NCI-H2029 treated with DMSO at 0.1 percent for 48 hours (cell line): ENCODE measurements around the gene EDN2.

Source experiments
- DNase-seq: peaks from one replicate; lab custom pipeline; 2025; lab: John Stamatoyannopoulos, UW

The EDN2 gene

DNA sequence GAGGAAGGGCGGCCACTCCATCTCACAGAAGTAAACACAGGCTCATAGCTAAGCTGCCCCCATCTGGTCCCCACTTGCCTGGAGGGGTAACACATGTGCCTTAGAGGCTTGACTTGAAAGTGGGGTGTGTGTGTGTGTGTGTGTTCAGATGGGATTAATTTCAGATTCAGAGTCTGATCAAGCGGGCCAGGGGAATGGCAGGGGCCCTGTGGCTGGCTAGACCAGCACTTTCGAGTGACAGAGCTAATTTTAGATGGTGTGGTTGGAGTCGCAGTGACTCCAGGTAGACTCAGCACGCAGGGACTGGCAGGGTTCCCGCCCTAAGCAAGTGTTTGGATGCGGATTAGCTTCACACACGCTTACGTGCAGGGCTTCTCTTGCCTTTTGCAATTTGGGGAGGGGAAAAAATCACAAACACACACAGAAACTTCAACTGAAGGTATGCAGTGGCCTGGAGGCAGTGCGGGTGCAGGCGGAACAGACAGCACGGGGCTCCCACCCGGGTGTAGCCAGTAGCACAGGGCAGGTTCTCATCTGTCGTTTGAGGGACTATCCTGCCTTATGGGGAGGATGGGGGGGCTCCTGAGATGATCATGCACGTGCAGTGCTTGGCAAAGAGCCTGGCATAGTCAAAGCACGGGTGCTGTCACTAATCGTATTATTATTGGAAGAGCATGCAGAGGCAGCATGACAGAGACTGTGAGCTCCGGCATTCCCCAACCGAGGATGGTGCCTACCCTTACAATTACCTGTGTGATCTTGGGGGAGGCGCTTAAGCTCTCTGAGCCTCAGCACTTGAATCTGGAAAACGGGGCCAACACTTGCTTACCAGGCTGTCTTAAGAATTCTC lies 1.3 kb downstream of the EDN2 start:
- DNase-seq = no peak

DNA sequence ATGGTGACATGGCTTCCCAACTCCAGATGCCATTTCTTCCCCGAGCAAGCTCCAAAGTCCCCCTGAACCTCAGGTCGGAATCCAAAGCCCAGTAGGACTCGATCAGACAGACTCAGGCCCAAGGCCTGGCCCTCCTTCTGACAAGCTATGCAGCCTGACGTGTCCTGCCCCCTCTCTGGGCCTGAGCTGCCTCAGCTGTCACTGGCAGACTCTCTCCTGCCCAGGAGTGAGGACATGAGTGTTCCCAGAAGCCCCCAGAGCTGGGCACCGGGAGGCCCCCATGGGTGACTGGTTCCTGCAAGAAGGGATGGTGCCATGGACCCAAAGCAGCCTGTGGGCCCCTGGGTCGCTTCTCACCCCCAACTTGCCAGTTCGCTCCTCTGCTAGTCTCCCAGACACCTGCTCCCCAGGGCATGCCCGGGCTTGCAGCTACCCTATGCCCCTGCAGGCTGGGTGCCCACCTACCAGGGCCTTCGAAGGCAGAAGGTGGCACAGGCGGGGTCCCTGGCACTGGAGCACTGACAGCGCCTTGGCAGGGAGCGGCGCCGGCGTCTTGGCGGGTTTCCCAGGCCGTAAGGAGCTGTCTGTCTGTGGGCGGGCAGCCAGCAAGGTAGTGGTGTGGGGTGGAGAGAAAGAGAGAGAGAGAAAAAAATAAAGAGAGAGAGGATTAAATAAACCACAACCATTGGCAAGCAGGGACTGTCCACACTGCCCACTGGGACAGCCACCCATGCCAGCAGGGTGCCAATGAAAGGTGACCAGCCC lies 2.3 kb downstream of the EDN2 start:
- peak; percentile 100 for DNase-seq

DNA sequence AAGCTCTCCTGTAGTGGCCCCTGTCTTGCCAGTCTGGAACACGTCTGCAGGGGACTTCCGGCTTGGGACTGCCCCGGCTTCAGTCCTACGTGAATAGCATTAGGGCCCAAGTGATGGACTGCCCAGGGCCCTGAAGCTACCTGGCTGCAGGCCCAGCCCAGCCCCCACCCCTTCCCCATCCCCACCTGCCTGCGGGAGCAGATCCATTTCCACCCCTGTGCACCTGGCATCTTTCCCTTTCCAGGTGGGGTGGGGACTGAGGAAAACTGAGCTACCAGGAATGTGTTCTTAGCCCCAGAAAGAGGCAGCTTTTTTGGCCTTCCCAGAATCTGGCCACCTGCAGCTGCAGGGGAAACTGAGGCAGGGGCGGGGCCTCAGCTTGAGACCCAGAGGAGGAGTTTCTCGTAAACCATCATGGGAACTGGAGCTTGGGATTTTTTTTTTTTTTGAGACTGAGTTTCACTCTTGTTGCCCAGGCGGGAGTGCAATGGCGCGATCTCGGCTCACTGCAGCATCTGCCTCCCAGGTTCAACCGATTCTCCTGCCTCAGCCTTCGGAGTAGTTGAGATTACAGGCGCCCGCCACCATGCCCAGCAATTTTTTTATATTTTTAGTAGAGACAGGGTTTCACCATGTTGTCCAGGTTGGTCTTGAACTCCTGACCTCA lies 3.2 kb downstream of the EDN2 start:
- DNase-seq = peak; percentile 97

DNA sequence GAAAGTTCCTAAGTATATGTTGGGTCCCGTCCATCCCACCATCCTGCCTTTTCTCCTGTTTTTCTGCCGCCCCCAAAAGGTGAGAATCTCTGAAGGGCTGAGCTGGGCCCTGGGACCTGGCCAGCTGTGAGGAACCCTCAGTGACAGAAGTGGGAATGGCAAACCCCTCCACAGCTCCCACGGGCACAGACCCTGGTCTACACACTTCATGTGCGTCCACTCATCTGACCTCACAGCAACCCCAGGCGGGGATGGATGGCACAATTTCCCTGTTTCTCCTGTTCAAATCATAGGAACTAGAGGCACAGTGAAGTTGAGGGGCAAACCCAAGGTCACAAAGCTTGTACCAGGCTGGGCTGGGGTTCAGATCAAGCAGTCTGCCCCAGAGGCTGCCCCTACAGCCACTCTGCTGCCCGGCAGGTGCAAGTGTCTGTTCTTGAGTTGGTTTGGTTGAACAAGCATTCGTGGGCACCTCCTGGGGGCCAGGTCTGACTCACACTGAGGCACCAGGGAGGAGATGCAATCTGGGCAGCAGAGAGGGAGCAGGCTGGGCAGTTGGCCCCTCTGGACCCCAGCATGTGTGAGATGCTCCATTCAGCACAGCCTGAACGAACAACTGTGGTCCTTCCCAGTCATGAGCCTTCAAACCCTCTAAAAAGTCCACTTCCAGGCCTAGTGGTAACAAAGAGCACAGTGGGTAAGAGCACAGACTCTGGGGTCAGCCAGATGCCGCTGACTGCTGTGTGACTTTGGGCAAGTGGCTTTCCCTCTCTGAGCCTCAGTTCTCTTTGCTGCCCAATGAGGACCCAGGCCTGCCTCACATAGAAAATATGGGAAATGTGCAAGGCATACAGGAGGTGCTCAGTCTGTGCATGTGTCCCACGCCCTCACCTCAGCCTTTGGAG lies 4.0 kb downstream of the EDN2 start:
- DNase-seq = no peak

DNA sequence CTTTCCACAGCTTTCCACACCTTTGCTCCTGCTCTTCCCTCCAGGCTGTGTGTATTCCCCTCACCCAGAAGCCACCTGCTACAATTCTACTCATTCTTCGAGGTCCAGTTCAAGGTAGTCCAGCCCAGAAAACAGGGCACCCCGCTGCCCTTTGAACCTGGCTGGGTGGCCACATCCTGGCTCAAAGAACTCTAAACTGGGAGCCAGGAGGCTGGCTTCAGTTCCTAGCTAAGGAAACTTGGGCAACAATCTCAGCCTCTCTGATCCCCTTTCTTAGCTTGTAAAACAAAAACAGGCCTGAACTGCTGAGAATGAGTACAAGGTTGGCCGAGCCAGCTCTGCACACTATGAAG lies 4.7 kb downstream of the EDN2 start:
- DNase-seq = no peak

DNA sequence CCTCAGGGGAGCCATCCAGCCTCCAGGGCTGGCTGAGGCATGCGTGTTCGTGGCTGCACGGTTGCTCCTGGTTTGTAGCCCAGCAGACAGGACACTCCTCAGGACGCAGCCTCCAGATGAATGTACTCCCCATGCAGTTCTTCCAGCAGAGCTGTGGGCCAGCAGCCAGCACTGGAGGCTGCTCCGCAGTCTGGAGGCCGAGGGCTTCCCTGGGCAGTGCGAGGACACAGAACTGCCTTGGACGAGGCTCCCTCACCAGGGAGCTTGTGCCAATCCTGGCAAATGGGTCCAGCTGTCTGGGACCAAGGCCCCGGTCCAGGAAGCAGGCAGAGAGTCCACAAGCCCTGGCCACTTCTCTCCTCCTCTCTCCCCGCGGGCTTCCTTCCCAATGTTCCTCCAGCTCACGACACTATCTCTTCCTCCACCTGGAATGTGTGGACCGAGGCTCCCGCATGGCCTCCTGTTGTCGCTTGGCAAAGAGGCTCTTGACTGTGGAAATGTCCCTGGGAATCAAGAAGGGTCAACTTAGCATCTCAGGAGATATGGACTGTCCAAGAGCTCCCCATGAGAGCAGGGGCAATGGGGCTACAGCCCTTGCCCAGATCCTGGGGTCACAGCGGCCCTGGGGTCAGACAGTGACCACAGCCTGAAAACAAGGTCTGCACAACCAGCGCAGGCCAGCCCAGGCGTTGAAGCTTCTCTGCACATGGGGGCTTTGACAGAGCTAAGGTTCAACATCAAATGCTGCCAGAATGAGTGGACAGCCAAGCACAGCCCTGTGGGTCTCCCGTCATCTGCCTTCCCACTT lies 5.3 kb downstream of the EDN2 start:
- DNase-seq = no peak

DNA sequence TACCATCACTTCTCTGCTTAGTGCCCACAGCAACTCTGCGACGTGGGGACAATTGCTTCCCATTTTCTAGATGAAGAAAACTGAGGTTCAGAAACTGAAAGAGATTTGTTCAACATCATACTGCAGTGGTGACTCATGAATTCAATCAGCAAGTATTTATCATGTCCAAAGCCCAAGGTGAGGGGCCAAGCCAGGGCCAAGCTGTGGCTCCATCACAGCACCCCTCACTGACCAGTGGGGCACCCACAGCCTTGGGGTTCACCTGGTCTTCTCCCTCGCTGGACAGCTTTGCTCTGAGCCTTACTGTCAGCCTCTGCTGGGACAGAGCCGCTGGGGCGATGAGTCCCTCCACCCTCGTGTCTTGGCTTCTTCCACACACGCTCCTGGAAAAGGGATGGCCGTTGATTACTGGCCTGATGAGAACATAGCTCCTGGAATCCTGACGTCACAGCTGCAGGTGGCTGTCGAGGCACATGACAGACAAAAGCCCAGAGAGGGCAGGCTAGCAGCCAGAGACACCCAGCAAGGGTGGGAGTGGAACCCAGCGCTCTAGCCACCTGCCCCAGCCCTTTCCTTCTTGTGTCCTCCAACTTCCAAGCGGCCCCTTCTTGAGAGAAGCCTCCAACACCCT lies 6.2 kb downstream of the EDN2 start:
- no peak for DNase-seq

DNA sequence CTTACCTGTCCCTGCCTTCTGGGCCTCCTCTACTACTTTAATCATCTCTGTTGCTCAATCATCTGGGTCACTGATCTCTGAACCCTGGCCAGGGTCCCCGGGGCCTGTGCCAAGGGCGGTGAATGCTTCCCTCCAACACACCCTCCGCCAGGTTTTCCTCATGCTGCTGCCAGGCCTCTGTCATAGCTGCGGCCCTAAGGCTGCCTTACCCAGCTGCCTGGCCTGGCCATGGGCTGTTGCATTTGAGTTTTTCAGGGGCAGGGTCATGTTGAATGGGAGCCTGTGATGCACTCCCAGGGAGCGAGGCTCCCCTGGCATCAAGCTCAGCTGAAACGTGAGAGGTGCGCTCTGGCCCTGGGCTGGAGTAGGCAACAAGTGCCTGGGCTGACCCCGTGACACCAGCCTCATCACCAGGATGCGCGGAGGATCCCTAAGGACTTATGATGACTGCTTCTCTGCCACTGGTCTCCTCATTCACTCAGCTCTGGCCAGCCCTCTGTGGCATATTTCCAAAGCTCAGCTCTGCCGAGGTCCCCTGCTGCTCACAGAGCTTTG lies 7.6 kb downstream of the EDN2 start:
- DNase-seq = peak; percentile 99

DNA sequence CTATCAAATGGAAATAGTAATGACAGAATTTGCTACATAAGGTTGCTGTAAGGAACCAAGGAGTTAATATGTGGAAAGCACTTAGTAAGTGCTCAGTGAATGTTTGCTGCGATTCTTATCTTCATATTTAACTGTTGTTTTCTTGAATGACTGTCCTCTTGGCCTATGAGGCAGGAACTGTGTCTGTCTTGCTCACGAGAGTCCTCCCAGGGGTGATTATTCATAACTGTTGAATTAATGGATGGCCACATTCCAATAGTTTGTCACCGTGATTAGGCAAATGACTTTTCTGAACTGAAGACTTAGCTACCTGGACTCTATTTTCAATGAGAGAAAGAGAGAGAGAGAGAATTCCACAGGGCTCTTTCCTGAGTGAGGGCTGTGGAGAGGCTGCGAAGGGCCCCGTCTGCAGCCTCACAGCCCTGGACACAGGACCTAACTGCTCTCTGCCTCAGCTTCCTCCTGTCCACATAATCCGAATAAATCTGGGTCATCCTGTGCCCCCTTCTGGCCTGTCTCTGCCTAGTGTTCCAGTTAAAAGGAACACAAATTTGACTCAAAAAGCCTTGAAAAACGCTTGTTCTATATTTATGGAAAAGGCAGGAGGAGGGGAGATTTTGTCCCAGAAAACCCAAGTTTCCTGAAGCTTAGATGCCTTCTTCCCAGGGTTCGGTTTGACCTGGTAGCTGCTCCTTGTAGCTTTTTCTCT lies 8.5 kb downstream of the EDN2 start:
- DNase-seq = no peak

DNA sequence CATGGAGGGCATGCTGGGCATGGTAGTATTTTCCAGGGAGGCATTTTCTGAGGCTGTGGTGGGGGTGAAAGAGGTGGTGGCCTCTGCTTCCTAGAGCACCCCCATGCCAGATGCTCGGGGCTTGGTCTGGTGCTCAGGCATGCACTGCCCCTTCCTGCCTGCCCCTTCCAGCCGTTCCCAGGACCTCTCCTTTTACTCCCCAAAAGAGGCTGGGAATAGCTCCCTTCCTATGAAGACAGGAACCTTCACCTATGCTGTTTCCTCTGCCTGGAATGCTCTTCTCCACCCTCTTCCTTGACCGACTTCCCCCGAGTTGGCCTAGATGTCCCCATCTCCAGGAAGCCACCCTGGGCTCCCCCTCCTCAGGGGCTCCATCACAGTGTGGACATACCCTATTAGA lies 9.1 kb downstream of the EDN2 start:
- no peak for DNase-seq

DNA sequence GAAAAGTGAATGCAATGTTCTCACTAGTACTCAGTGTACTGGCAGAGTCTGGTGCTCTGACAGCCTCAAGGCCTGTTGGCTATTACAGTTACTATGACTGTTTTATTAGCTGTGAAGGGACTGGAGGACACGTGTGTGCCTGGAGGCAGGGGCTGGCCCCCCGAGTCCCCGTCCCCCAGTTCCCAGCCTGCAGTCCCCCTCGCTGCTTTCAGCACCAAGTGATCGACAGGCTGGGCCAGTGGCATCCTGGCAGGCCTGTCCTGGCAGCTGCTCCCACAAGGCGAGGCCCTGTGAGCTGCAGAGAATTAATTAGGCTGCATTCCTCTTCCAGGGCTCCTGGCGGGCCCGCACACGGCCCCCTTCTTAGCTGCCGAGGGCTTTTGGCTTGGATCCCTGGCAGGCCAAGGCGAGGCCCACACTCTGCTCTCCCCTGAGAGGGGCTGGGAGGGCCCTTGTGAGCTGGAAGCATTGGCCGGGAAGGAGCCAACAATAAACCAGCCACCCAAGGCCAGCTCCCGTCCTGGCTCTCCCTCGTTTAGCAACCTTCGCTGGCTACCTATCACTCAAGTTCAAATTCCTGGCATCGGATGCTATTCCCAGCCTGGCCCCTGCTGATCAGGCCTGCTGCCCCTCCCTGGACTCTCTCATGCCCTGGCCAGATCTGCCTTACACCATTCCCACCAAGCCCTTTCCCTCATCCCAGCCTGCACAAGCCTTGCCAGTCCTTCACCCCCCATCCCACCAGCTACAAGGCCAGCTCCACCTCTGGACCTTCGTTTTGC lies 9.8 kb downstream of the EDN2 start:
- peak; percentile 88 for DNase-seq

DNA sequence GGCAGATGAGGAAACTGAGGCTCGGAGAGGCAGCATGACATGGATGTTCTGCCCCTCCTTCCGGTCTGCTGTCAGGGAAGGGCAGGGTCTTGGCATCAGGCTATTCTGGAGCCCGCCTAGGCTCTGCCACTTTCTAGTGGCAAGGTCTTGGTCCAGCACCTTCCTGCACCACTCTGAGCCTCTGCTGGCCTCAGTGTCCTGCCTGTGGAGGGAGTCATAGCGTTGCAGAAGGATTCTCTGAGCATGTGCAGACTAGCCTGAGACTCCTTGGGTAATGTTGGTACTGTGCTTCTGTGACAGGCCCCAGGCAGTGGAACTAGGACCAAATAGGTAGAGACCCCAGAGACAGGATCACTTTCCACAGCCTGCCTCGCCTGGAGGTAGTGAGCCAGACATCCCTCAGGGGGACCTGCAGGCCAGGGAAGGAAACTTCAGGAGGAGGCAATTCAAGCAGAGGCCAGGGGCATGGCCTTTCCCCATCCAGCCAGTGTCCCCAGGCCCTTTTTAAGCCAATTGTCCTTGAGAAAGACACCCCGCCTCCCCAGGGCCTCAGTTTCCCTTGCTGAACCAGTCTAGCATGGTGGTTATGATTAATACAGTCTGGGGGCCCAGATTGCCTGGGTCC lies 10.6 kb downstream of the EDN2 start:
- DNase-seq = no peak

DNA sequence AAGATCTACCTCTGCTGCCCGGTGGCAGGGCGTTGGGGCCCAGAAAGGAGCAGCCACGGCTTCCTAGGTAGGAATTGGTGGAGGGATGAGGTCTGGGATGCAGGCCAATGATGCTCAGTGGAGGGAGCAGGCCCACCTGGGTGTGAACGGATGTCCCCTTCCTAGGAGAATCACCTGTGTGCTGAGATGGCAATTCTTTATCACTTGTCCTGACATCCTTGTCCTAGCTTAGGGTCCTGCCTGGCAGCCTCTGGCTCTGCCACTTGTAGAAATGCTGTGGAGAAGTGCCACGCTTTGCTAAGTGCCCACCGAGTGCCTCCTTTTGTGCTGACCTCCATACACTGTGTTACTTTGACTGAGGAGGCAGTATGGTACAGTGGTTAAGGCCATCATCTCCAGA lies 12.8 kb downstream of the EDN2 start:
- no peak for DNase-seq

DNA sequence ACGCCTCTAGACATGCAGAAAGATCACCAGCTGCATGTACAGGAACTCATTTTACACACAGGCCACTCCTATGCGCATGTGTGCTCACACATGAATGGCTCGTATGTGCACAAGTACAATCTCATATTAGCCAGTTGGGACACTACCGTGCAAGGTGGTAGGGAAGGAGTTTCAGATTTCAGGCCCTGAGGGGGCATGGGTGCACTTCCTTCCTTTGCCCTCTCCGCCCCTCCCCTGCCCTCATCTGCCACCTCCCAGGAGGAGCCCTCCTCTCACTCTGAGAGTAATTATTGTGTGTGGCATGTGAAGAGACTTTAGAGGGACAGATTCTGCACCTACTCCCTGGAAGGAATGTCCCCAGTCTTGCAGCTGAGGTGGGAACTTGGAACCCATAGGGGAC lies 14.8 kb downstream of the EDN2 start:
- DNase-seq = no peak

DNA sequence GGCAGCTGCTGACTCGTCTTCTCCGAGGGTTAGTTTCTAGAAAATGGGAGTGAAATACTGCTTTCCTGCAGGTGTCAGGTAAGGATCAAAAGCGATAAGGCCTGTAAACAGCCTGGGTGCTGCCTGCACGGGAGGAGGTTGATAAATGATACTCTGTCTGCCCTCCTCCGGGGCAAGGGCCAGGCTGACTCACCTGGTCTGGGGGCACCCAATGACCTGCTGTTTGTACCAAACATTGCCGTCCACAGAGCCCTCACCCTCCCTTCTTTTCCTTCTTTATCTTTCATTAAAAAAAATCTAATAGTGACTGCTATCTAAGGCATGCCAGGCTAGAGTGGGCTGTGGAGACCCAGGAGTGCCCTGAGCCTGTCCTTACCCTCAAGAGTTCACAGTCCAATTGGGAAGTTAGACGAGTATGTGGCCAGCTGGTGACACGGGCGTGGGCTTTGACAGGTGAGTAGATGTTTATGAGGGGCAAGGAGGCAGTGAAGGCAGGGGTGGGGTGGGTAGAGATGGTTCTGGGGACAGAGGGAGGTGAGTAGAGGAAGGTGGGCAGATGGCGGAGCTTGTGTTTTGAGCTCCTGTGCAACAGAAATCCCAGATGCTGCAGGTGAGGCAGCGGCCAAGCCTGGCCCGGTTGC lies 16.2 kb downstream of the EDN2 start:
- no peak for DNase-seq

DNA sequence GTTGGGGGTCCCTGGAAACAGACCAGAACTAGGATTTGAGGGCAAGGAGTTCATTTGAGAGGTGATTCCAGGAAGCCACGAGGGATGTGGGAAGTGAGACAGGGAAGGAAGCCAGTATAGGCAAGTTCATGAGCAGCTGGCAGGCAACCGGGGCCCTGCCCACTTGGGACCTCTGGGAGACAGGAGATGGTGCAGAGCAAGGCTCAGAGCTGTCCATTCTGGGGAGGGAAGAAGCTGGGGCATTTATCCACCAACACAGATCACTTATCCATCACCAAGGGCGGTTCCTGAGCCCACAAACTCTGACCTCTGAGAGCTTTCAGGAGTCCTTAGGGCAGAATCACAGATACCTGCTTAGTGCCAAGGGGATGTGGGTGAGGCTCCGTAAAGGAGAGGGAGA lies 16.8 kb downstream of the EDN2 start:
- no peak for DNase-seq

DNA sequence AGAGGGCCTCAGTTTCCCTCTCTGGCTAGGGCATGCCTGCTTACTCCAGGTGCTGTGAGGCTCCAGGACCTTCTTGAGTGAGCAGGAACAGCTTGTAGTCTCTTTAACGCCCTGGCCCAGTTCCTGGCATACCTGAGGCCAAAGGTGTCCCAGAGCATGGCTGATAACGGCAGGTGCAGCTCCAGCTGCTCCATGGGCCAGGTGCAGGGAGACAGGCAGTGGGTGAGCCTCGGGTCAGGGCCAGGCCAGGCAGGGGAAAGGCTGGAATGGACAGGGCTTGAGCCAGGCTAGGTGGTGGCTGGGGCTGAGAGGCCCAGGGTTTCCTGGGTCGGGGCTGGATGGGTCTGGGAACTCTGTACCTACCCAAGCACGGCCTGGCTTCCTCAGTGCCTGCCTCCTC lies 18.3 kb downstream of the EDN2 start:
- DNase-seq = no peak

DNA sequence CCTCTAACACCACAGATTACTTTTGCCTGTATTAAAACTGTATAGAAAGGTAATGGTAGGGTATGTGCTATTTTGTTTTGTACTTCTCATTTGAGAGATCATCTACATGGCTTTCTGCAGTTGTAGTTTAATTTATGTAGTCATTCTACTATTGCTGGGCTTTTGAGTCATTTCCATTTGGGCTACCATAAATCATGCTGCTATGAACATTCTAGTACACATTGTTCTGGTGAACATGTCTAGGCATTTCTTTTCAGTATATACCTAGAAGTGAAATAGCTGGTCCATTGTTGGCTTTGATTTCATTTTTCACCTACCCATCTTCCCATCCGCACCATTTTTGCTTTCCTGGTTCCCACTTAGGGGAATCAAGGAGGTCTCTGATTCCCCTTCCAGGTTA lies 18.7 kb downstream of the EDN2 start:
- DNase-seq = no peak
